Measurements from ENCODE around the gene NXT1.

Gene NXT1

GRCh38 chr20:23381876-23382275 lies 31.3 kb downstream of the NXT1 start:
- ChIA-PET CTCF (no interaction called here), POLR2A (no interaction called here)
- DNase-seq (ENCODE audit: extremely low spot score), result no peak
- TF ChIP-seq FOXM1 (IDR thresholded peaks at IDR 0.05; ENCODE audit: borderline replicate concordance) (no peak), SP1 (IDR thresholded peaks at IDR 0.05) (no peak), LEF1 (IDR thresholded peaks at IDR 0.05; ENCODE audit: borderline replicate concordance) (no peak), ELF4 (IDR thresholded peaks at IDR 0.05) (no peak), FOXK2 (IDR thresholded peaks at IDR 0.05) (no peak), CTBP1 (IDR thresholded peaks at IDR 0.05; ENCODE audit: borderline replicate concordance) (no peak), BHLHE40 (IDR thresholded peaks at IDR 0.05; ENCODE audit: borderline replicate concordance) (no peak), SUZ12 (IDR thresholded peaks at IDR 0.05) (no peak), L3MBTL2 (conservative IDR thresholded peaks at IDR 0.05) (no peak), NFRKB (IDR thresholded peaks at IDR 0.05) (no peak), ARNT (IDR thresholded peaks at IDR 0.05) (no peak), HDGF (IDR thresholded peaks at IDR 0.05; ENCODE audit: borderline replicate concordance) (no peak)
- TF ChIP-seq, protein P1, sequence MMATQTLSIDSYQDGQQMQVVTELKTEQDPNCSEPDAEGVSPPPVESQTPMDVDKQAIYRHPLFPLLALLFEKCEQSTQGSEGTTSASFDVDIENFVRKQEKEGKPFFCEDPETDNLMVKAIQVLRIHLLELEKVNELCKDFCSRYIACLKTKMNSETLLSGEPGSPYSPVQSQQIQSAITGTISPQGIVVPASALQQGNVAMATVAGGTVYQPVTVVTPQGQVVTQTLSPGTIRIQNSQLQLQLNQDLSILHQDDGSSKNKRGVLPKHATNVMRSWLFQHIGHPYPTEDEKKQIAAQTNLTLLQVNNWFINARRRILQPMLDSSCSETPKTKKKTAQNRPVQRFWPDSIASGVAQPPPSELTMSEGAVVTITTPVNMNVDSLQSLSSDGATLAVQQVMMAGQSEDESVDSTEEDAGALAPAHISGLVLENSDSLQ (IDR thresholded peaks at IDR 0.05), result no peak

- TF ChIP-seq L3MBTL2 (conservative IDR thresholded peaks at IDR 0.05) (no peak), ZNF384 (IDR thresholded peaks at IDR 0.05) (no peak), HDGF (IDR thresholded peaks at IDR 0.05; ENCODE audit: borderline replicate concordance) (no peak), TARDBP (IDR thresholded peaks at IDR 0.05) (no peak), FOXM1 (IDR thresholded peaks at IDR 0.05; ENCODE audit: borderline replicate concordance) (no peak), FOXA1 (IDR thresholded peaks at IDR 0.05) (no peak)
- CTCF ChIA-PET, result no interaction called here
- no peak for DNase-seq (ENCODE audit: extremely low spot score)
- POLR2A ChIA-PET, result interaction anchor here (1.3 kb wide), 2 partner anchors 22 to 29 kb away, joined by 3 to 5 read pairs; no protein-coding TSS in a partner anchor
Measured at GRCh38 chr20:23386304-23387117, 35.9 kb downstream of the NXT1 start.

DNA sequence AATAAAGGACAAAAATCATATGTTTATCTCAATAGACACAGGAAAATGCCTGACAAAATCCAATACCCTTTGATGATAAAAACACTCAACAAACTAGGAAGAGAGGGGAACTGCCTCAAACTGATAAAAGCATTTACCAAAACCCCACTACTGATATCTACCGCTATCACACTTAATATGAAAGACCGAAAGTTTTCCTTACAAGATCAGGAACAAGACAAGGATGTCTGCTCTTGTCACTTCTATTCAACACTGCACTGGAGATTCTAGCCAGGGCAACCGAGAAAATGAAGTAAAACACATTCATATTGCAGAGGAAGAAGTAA lies 36.5 kb downstream of the NXT1 start:
- ChIA-PET POLR2A (interaction anchor here (1.3 kb wide), 2 partner anchors 22 to 29 kb away, joined by 3 to 5 read pairs; no protein-coding TSS in a partner anchor), CTCF (no interaction called here)
- TF ChIP-seq SP1 (IDR thresholded peaks at IDR 0.05) (no peak), NFRKB (IDR thresholded peaks at IDR 0.05) (no peak), SUZ12 (IDR thresholded peaks at IDR 0.05) (no peak), CTBP1 (IDR thresholded peaks at IDR 0.05; ENCODE audit: borderline replicate concordance) (no peak)
- DNase-seq (ENCODE audit: extremely low spot score), result no peak

DNA sequence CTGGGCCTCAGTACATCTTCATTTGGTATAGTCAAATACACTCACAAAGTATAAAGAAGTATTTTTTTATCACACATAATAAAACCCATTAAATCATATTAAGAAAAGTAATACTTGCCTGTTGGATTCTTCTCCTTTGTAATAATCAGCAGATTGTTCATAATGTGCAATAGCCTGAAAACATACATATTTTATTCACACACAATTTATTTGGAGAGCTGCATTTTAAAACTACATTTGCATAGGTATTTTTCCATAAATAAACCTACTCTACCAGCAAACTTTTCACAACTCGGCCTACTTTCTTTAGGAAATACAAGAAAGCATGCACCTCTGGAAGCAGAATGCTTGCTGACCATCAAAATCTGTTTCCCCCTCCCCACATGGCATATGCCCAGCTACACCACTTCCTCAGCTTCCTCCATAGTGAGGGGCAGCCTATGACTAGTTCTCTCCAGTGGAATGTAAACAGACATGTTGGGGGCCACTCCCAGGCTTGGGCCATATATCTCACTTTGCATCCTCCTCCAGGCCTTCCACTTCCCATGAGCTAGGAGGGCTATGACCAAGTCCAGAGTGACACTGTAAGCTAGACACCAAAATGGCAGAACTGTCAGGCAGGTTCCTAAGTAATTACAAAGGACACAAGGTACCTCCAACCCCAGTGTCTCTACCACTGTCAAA lies 39.6 kb downstream of the NXT1 start:
- no peak for DNase-seq (ENCODE audit: extremely low spot score)
- ChIA-PET CTCF (interaction anchor here (0.8 to 1.1 kb wide), 2 partner anchors 9 to 52 kb away, joined by 3 to 4 read pairs; no protein-coding TSS in a partner anchor), POLR2A (no interaction called here)
- no peak for TF ChIP-seq TARDBP (IDR thresholded peaks at IDR 0.05)

GRCh38 chr20:23391707-23392310 lies 41.2 kb downstream of the NXT1 start:
- CTCF ChIA-PET, result interaction anchor here (0.9 kb wide), 1 partner anchor 340 kb away, joined by 4 read pairs; no protein-coding TSS in a partner anchor
- DNase-seq (ENCODE audit: extremely low spot score), result no peak
- POLR2A ChIA-PET, result no interaction called here
- no peak for TF ChIP-seq BHLHE40 (IDR thresholded peaks at IDR 0.05; ENCODE audit: borderline replicate concordance)
- no peak for TF ChIP-seq CTBP1 (IDR thresholded peaks at IDR 0.05; ENCODE audit: borderline replicate concordance)
- no peak for TF ChIP-seq FOXM1 (IDR thresholded peaks at IDR 0.05; ENCODE audit: borderline replicate concordance)
- TF ChIP-seq ZNF384 (IDR thresholded peaks at IDR 0.05), result no peak
- no peak for TF ChIP-seq FOXA1 (IDR thresholded peaks at IDR 0.05)
- no peak for TF ChIP-seq LEF1 (IDR thresholded peaks at IDR 0.05; ENCODE audit: borderline replicate concordance)
- TF ChIP-seq FOXK2 (IDR thresholded peaks at IDR 0.05), result no peak
- TF ChIP-seq, protein P1 (IDR thresholded peaks at IDR 0.05), result no peak
- TF ChIP-seq SUZ12 (IDR thresholded peaks at IDR 0.05), result no peak
- TF ChIP-seq SP1 (IDR thresholded peaks at IDR 0.05), result no peak
- TF ChIP-seq NFRKB (IDR thresholded peaks at IDR 0.05), result no peak

DNA sequence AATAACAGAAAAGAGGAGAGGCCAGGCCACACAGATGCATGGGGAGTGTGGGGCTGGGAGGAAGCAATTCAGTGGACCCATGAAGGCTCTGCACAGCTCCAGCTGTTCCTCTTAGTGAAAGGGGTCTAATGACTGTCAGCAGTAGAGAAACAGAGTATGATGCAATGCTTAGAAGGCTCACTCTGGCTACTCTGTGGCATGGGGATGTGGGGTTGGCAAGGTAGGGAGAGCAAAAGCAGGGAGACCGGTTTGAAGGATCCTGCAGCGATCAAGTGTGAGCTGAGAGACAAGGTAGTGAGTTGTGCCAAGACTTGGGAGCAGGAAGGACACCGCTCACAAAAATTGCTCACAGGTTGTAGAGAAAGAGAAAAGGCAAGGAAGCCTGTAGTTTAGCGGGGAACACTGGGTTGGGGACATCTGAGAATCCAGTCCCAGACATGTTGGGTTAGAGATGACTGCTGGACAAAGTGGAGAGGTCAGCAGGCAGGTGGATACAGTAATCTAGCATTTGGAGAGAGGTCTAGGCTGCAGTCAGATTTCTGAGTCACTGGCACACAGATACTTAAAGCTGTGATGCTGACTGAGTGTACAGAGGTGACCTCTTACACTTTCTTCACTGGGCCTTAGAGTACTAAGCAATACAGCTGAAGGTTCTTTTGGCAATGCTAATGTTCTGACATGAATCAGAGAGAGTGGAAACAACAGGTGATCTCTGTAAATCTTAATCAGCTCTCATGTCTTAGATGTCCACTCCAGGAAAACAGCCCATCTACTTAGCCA lies 43.6 kb downstream of the NXT1 start:
- ChIA-PET POLR2A (interaction anchor here (1.2 kb wide), 1 partner anchor 45 kb away, joined by 4 read pairs; no protein-coding TSS in a partner anchor), CTCF (no interaction called here)
- no peak for TF ChIP-seq BHLHE40 (IDR thresholded peaks at IDR 0.05; ENCODE audit: borderline replicate concordance)
- TF ChIP-seq NFRKB (IDR thresholded peaks at IDR 0.05), result no peak
- TF ChIP-seq ELF4 (IDR thresholded peaks at IDR 0.05), result no peak
- no peak for TF ChIP-seq SP1 (IDR thresholded peaks at IDR 0.05)
- no peak for TF ChIP-seq ARNT (IDR thresholded peaks at IDR 0.05)
- no peak for TF ChIP-seq FOXM1 (IDR thresholded peaks at IDR 0.05; ENCODE audit: borderline replicate concordance)
- TF ChIP-seq FOXK2 (IDR thresholded peaks at IDR 0.05), result no peak
- TF ChIP-seq CTBP1 (IDR thresholded peaks at IDR 0.05; ENCODE audit: borderline replicate concordance), result no peak
- TF ChIP-seq SUZ12 (IDR thresholded peaks at IDR 0.05), result no peak
- TF ChIP-seq TARDBP (IDR thresholded peaks at IDR 0.05), result no peak
- TF ChIP-seq ZNF384 (IDR thresholded peaks at IDR 0.05), result no peak
- TF ChIP-seq, protein P1 (IDR thresholded peaks at IDR 0.05), result no peak
- no peak for TF ChIP-seq HDGF (IDR thresholded peaks at IDR 0.05; ENCODE audit: borderline replicate concordance)
- no peak for TF ChIP-seq FOXA1 (IDR thresholded peaks at IDR 0.05)
- no peak for TF ChIP-seq L3MBTL2 (conservative IDR thresholded peaks at IDR 0.05)
- TF ChIP-seq LEF1 (IDR thresholded peaks at IDR 0.05; ENCODE audit: borderline replicate concordance), result no peak
- no peak for DNase-seq (ENCODE audit: extremely low spot score)

Data from HEK293T (cell line).